Measurements from ENCODE around the gene CRADD. TPM values are rescaled to one million over a fixed set of nuclear protein-coding genes. Genes with fewer than 3 reads are reported as not detected.

The CRADD gene
- total and polyA plus RNA-seq, 2 experiments from 2014 or later: 18.6 to 21.5 TPM

GRCh38 chr12:93827179-93827578 is 150.0 kb downstream of the CRADD start:
- TF ChIP-seq EZH2phosphoT487 (IDR thresholded peaks at IDR 0.05; ENCODE audit: insufficient read depth, low read depth) (no peak), EZH2 (IDR thresholded peaks at IDR 0.05; ENCODE audit: insufficient read depth, poor library complexity, severe bottlenecking) (no peak)
- H2AFZ ChIP-seq: no peak overlapping the region
- in situ Hi-C loops (cut with MboI): no loop called here
- peaks cover 39% of the 10 kb centered on the region for H3F3A ChIP-seq (ENCODE audit: insufficient read depth)
- H3K9me2 ChIP-seq (ENCODE audit: insufficient read depth): no peaks in the 10 kb centered on the region
- no peaks in the 10 kb centered on the region for H3K9me3 ChIP-seq (ENCODE audit: low read depth)
- H3K79me2 ChIP-seq (ENCODE audit: insufficient read depth): no peaks in the 10 kb centered on the region
- H3K4me1 ChIP-seq (ENCODE audit: insufficient read depth): peaks cover 38% of the 10 kb centered on the region
- no peak overlapping the region for H3K27ac ChIP-seq
- no peaks in the 10 kb centered on the region for H3K27me3 ChIP-seq (replicated peaks; ENCODE audit: insufficient read depth)
- no peaks in the 10 kb centered on the region for H3K36me3 ChIP-seq (ENCODE audit: low read depth)
- H3K9ac ChIP-seq: no peak overlapping the region
- H3K4me2 ChIP-seq (ENCODE audit: unreplicated experiment): no peak overlapping the region
- 80 to 83% methylated on average over 6 of the region's 6 CpGs for WGBS, 2 experiments (ENCODE audit: low coverage in 1 of 2, low lambda C conversion rate in 2 of 2, missing lambda C conversion rate in 2 of 2)
- no peak for DNase-seq
- no peak overlapping the region for H3K4me3 ChIP-seq
- H4K20me1 ChIP-seq (ENCODE audit: insufficient read depth): no peaks in the 10 kb centered on the region

GRCh38 chr12:93827669-93828068 is 150.5 kb downstream of the CRADD start:
- H3K9me3 ChIP-seq (ENCODE audit: low read depth): no peaks in the 10 kb centered on the region
- H3K4me2 ChIP-seq (ENCODE audit: unreplicated experiment): no peak overlapping the region
- no peak for DNase-seq
- peaks cover 34% of the 10 kb centered on the region for H3F3A ChIP-seq (ENCODE audit: insufficient read depth)
- H3K27ac ChIP-seq: no peak overlapping the region
- TF ChIP-seq EZH2 (IDR thresholded peaks at IDR 0.05; ENCODE audit: insufficient read depth, poor library complexity, severe bottlenecking) (no peak), EZH2phosphoT487 (IDR thresholded peaks at IDR 0.05; ENCODE audit: insufficient read depth, low read depth) (no peak)
- H3K27me3 ChIP-seq (replicated peaks; ENCODE audit: insufficient read depth): no peaks in the 10 kb centered on the region
- H4K20me1 ChIP-seq (ENCODE audit: insufficient read depth): no peaks in the 10 kb centered on the region
- H3K79me2 ChIP-seq (ENCODE audit: insufficient read depth): no peaks in the 10 kb centered on the region
- in situ Hi-C loops (cut with MboI): no loop called here
- H2AFZ ChIP-seq: no peak overlapping the region
- 95 to 99% methylated on average over 2 of the region's 2 CpGs for WGBS, 2 experiments (ENCODE audit: low coverage in 1 of 2, low lambda C conversion rate in 2 of 2, missing lambda C conversion rate in 2 of 2)
- H3K4me3 ChIP-seq: no peak overlapping the region
- no peaks in the 10 kb centered on the region for H3K9me2 ChIP-seq (ENCODE audit: insufficient read depth)
- H3K9ac ChIP-seq: no peak overlapping the region
- H3K4me1 ChIP-seq (ENCODE audit: insufficient read depth): peaks cover 39% of the 10 kb centered on the region
- no peaks in the 10 kb centered on the region for H3K36me3 ChIP-seq (ENCODE audit: low read depth)

GRCh38 chr12:93829016-93829415 is 151.8 kb downstream of the CRADD start:
- no peaks in the 10 kb centered on the region for H4K20me1 ChIP-seq (ENCODE audit: insufficient read depth)
- no peaks in the 10 kb centered on the region for H3K79me2 ChIP-seq (ENCODE audit: insufficient read depth)
- peaks cover 32% of the 10 kb centered on the region for H3K4me1 ChIP-seq (ENCODE audit: insufficient read depth)
- H3K4me3 ChIP-seq: no peak overlapping the region
- no peak for DNase-seq
- H3F3A ChIP-seq (ENCODE audit: insufficient read depth): peaks cover 23% of the 10 kb centered on the region
- no peaks in the 10 kb centered on the region for H3K36me3 ChIP-seq (ENCODE audit: low read depth)
- H3K9ac ChIP-seq: no peak overlapping the region
- H3K9me3 ChIP-seq (ENCODE audit: low read depth): no peaks in the 10 kb centered on the region
- 36 to 41% methylated on average over 2 of the region's 2 CpGs for WGBS, 2 experiments (ENCODE audit: low coverage in 1 of 2, low lambda C conversion rate in 2 of 2, missing lambda C conversion rate in 2 of 2)
- no peak overlapping the region for H2AFZ ChIP-seq
- H3K9me2 ChIP-seq (ENCODE audit: insufficient read depth): no peaks in the 10 kb centered on the region
- TF ChIP-seq EZH2 (IDR thresholded peaks at IDR 0.05; ENCODE audit: insufficient read depth, poor library complexity, severe bottlenecking): no peak
- no peak for TF ChIP-seq EZH2phosphoT487 (IDR thresholded peaks at IDR 0.05; ENCODE audit: insufficient read depth, low read depth)
- no peaks in the 10 kb centered on the region for H3K27me3 ChIP-seq (replicated peaks; ENCODE audit: insufficient read depth)
- no peak overlapping the region for H3K27ac ChIP-seq
- in situ Hi-C loops (cut with MboI): no loop called here
- H3K4me2 ChIP-seq (ENCODE audit: unreplicated experiment): no peak overlapping the region

- in situ Hi-C loops (cut with MboI): no loop called here
- Histone ChIP-seq H3K4me2 (ENCODE audit: unreplicated experiment) (no peak overlapping the region), H3F3A (ENCODE audit: insufficient read depth) (no peaks in the 10 kb centered on the region), H3K27me3 (replicated peaks; ENCODE audit: insufficient read depth) (no peaks in the 10 kb centered on the region), H3K27ac (no peak overlapping the region), H3K36me3 (ENCODE audit: low read depth) (no peaks in the 10 kb centered on the region), H4K20me1 (ENCODE audit: insufficient read depth) (no peaks in the 10 kb centered on the region), H3K4me3 (no peak overlapping the region), H3K9ac (no peak overlapping the region), H3K9me2 (ENCODE audit: insufficient read depth) (no peaks in the 10 kb centered on the region), H3K9me3 (ENCODE audit: low read depth) (no peaks in the 10 kb centered on the region), H3K4me1 (ENCODE audit: insufficient read depth) (peaks cover 9% of the 10 kb centered on the region), H2AFZ (no peak overlapping the region), H3K79me2 (ENCODE audit: insufficient read depth) (no peaks in the 10 kb centered on the region)
- TF ChIP-seq EZH2phosphoT487 (IDR thresholded peaks at IDR 0.05; ENCODE audit: insufficient read depth, low read depth) (no peak), EZH2 (IDR thresholded peaks at IDR 0.05; ENCODE audit: insufficient read depth, poor library complexity, severe bottlenecking) (no peak)
- no peak for DNase-seq
- 82 to 83% methylated on average over 5 of the region's 5 CpGs for WGBS, 2 experiments (ENCODE audit: low coverage in 1 of 2, low lambda C conversion rate in 2 of 2, missing lambda C conversion rate in 2 of 2)
Measured at GRCh38 chr12:93831374-93831773, 154.2 kb downstream of the CRADD start.

GRCh38 chr12:93832131-93832530 is 155.0 kb downstream of the CRADD start:
- H4K20me1 ChIP-seq (ENCODE audit: insufficient read depth): no peaks in the 10 kb centered on the region
- no peaks in the 10 kb centered on the region for H3K27me3 ChIP-seq (replicated peaks; ENCODE audit: insufficient read depth)
- DNase-seq: peak; percentile 32
- TF ChIP-seq EZH2phosphoT487 (IDR thresholded peaks at IDR 0.05; ENCODE audit: insufficient read depth, low read depth): no peak
- no peak for TF ChIP-seq EZH2 (IDR thresholded peaks at IDR 0.05; ENCODE audit: insufficient read depth, poor library complexity, severe bottlenecking)
- no peak overlapping the region for H3K4me3 ChIP-seq
- in situ Hi-C loops (cut with MboI): no loop called here
- no peaks in the 10 kb centered on the region for H3K36me3 ChIP-seq (ENCODE audit: low read depth)
- H3F3A ChIP-seq (ENCODE audit: insufficient read depth): no peaks in the 10 kb centered on the region
- H2AFZ ChIP-seq: no peak overlapping the region
- no peaks in the 10 kb centered on the region for H3K9me2 ChIP-seq (ENCODE audit: insufficient read depth)
- H3K4me2 ChIP-seq (ENCODE audit: unreplicated experiment): no peak overlapping the region
- WGBS, 2 experiments (ENCODE audit: low coverage in 1 of 2, low lambda C conversion rate in 2 of 2, missing lambda C conversion rate in 2 of 2): 31% methylated on average over 2 of the region's 2 CpGs
- 0 out of 2 replicates have a peak, but pooled peaks cover 5% of the 10 kb centered on the region for H3K4me1 ChIP-seq (ENCODE audit: insufficient read depth)
- H3K9me3 ChIP-seq (ENCODE audit: low read depth): no peaks in the 10 kb centered on the region
- H3K9ac ChIP-seq: no peak overlapping the region
- H3K79me2 ChIP-seq (ENCODE audit: insufficient read depth): no peaks in the 10 kb centered on the region
- H3K27ac ChIP-seq: no peak overlapping the region

All from GM23248 (cell line).